ENCODE data around the gene HOXA11.
A peak's percentile ranks its signal among the peaks of the same experiment; 100 is the strongest.

The HOXA11 gene

DNA sequence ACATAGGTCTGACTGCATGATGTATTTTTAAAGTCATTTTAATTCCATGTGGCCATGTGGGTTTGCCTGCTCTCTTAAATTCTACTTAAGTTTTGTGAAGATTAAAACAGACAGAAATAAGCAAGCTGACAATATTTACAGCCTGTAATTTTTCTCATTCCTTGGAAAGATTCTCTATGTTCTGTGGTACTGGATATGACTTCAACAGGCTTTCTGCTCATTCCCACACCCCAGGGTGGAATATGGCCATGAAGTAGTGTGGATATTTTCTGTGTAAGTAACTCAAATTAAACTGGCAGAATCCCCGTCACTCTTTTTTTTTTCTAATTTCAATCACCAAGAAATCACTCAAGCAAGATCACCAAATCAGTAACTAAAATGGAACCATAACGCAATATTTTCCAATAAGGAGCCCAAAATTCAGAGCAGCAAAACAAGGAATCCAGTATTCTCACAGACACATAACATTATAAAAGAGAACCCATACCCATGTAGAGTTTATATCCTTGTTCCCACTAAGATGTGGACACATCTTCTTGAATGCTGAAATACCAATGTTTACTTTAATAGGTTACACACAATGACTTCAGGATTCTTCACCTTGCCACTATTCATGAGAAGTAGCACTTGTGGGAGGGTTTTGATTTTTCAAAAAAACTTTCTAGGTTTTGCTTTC, 47.3 kb downstream of the HOXA11 start:
- no peak overlapping the region for H3K27ac ChIP-seq
- no peak for TF ChIP-seq ZFX (IDR thresholded peaks at IDR 0.05)
- TF ChIP-seq, protein P1, sequence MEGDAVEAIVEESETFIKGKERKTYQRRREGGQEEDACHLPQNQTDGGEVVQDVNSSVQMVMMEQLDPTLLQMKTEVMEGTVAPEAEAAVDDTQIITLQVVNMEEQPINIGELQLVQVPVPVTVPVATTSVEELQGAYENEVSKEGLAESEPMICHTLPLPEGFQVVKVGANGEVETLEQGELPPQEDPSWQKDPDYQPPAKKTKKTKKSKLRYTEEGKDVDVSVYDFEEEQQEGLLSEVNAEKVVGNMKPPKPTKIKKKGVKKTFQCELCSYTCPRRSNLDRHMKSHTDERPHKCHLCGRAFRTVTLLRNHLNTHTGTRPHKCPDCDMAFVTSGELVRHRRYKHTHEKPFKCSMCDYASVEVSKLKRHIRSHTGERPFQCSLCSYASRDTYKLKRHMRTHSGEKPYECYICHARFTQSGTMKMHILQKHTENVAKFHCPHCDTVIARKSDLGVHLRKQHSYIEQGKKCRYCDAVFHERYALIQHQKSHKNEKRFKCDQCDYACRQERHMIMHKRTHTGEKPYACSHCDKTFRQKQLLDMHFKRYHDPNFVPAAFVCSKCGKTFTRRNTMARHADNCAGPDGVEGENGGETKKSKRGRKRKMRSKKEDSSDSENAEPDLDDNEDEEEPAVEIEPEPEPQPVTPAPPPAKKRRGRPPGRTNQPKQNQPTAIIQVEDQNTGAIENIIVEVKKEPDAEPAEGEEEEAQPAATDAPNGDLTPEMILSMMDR (conservative IDR thresholded peaks at IDR 0.05): no peak

DNA sequence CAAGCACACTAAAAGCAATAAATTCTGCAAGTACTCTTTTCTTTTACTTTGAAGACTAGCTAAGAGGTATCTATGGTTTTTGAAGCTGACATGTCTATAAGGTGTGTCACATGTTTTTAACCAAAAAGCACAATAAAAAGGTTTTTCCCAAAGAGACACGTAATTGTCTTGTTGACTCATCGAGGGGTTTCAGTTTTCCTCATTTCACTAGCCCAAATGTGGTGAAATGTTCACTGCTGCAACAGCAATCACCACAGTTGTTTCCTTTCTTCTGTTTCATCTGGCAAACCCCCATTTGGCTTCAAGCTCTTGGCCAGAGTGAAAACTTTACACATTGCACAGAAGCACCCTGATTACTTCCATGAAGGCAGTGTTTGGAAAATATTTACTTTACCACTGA, 50.6 kb downstream of the HOXA11 start:
- no peak overlapping the region for H3K27ac ChIP-seq

DNA sequence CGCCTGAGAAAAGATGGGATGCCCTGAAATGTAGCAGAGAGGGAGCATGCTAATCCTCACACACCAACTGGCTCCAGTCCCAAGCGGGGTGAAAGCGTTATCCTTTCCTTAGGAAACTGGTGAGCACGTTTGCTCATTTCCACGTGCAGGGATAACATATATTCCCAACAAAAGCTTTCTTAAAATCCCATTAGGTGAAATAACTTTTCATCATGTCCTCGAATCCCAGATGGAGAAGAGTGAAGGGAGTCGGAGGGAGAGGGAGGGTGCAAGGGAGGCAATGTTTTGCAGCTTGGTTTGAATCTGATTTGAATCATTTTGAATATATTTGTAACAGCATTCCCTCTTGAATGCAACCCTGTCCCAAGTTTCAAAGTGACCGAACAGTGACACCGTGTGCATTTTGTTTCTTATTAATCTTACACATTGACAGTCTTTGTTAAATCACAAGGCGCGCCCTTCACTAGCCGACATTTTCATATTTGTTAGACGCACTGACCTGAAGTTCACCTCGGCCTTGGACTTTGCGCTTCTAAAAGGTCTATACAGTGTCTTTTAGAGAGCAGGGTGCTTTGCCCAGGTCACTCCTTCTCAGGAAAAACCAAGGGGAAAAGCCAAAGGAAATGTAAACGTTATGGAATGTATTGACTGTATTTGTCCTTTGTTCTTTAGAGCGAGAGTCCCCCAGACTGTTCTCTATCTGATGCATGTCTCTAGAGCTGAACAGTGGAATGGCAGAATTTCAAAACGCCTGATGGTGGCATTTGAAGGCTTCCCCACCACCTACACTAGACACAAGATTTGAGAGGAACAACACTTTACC, 51.4 kb downstream of the HOXA11 start:
- no peak for TF ChIP-seq ZFX (IDR thresholded peaks at IDR 0.05)
- TF ChIP-seq, protein P1 (conservative IDR thresholded peaks at IDR 0.05): no peak
- no peak overlapping the region for H3K27ac ChIP-seq

More for the DNA sequence above, 50.6 kb downstream of the HOXA11 start:
- TF ChIP-seq ZFX (IDR thresholded peaks at IDR 0.05): no peak
- TF ChIP-seq, protein P1 (conservative IDR thresholded peaks at IDR 0.05): no peak

DNA sequence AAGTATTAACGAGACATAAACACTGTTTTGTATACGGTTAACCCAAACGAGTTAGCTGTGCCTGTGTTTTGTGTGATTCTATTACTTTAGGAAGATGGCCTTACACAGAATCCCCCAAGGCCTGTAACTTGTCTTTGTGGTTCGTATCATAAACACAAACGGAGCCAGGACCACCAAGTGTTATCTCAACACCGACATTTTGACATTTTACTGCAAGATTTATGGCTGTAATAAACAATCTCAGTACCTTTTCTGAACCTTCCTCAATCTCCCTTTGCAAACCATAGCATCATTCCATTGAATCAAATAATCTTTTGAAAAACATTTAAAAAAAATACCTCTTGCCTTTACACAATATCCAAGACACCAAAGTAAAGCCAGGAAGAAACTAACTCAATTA, 52.1 kb downstream of the HOXA11 start:
- TF ChIP-seq ZFX (IDR thresholded peaks at IDR 0.05): no peak
- TF ChIP-seq, protein P1 (conservative IDR thresholded peaks at IDR 0.05): no peak
- no peak overlapping the region for H3K27ac ChIP-seq

DNA sequence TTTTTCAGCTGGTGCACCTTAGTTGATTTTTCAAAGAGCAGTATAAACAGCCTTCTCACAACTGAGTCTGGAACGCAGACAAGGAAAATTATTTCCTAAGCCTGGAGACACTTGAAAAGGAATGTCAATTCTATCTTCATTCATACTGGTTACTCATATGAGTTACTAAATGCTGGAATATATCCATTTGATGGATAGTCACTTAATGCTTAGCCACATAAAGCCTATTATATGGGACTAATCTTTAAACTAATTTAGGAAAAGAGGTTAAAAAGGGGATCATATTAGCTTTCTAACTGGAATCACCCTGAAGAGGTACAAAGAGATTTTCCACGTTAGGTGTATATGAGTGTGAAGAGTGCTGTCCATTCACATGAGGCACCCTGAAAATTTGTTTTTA, 52.8 kb downstream of the HOXA11 start:
- no peak overlapping the region for H3K27ac ChIP-seq
- TF ChIP-seq, protein P1 (conservative IDR thresholded peaks at IDR 0.05): no peak
- TF ChIP-seq ZFX (IDR thresholded peaks at IDR 0.05): no peak

DNA sequence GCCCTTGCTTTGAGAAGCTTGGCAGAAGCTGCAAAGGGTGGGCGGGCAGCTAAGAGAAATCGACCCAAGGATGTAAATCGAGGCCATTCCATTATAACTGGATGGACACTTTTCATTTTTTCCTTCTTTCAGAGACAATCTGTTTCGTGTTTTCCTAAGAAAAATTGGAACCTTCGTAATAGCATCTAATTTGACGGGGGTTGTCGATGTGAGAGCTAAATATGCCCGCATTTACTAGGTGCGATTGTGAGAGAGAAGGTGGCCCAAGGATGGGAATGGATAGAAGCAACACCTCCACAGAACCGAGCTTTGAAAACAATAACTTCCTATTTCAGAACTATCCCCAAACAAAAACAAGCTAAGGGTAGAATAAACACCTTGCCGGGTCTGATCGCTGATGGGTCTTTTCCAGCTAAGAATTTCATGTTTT, 53.6 kb downstream of the HOXA11 start:
- TF ChIP-seq, protein P1 (conservative IDR thresholded peaks at IDR 0.05): no peak
- no peak for TF ChIP-seq ZFX (IDR thresholded peaks at IDR 0.05)
- H3K27ac ChIP-seq: peak overlapping the region; percentile 75

Measured in C4-2B (cell line).